ENCODE data around the gene CAST. TPM values are rescaled to one million over a fixed set of nuclear protein-coding genes. Genes with fewer than 3 reads are reported as not detected.
A peak's percentile ranks its signal among the peaks of the same experiment; 100 is the strongest.

Gene CAST
- total RNA-seq, 2 donors from 2014 or later, result 399 TPM

GRCh38 chr5:96641368-96642280 lies 20.6 kb upstream of the CAST start:
- ATAC-seq (peak; percentile 18), DNase-seq (no peak)
- intact Hi-C loops (cut with DNase I, micrococcal nuclease), result no loop called here

GRCh38 chr5:96642281-96642640 lies 19.9 kb upstream of the CAST start:
- ATAC-seq (no peak), DNase-seq (no peak)
- intact Hi-C loops (cut with DNase I, micrococcal nuclease), result no loop called here

GRCh38 chr5:96645091-96645490 lies 17.1 kb upstream of the CAST start:
- DNase-seq (no peak), ATAC-seq (no peak)
- intact Hi-C loops (cut with DNase I, micrococcal nuclease), result no loop called here

GRCh38 chr5:96648023-96648422 lies 14.2 kb upstream of the CAST start:
- intact Hi-C loops (cut with DNase I, micrococcal nuclease), result no loop called here
- ATAC-seq (peak; percentile 42), DNase-seq (no peak)

- peak; percentile 19 for ATAC-seq
- DNase-seq, result no peak
- intact Hi-C loops (cut with DNase I, micrococcal nuclease), result no loop called here
Measured at GRCh38 chr5:96648593-96648992, 13.6 kb upstream of the CAST start.

- DNase-seq (no peak), ATAC-seq (peak; percentile 4)
- intact Hi-C loops (cut with DNase I, micrococcal nuclease), result no loop called here
Measured at GRCh38 chr5:96649251-96649662, 12.9 kb upstream of the CAST start.

GRCh38 chr5:96649681-96650540 lies 12.3 kb upstream of the CAST start:
- ATAC-seq, result peak; percentile 90
- no peak for DNase-seq
- intact Hi-C loops (cut with DNase I, micrococcal nuclease), result no loop called here

- no peak for ATAC-seq
- intact Hi-C loops (cut with DNase I, micrococcal nuclease), result no loop called here
- no peak for DNase-seq
Measured at GRCh38 chr5:96651047-96651446, 11.1 kb upstream of the CAST start.

GRCh38 chr5:96651948-96652753 lies 10.0 kb upstream of the CAST start:
- ATAC-seq, result no peak
- intact Hi-C loops (cut with DNase I, micrococcal nuclease), result no loop called here
- DNase-seq, result no peak

- ATAC-seq, result no peak
- intact Hi-C loops (cut with DNase I, micrococcal nuclease), result no loop called here
- no peak for DNase-seq
Measured at GRCh38 chr5:96652769-96653454, 9.3 kb upstream of the CAST start.

GRCh38 chr5:96654209-96654608 lies 8.0 kb upstream of the CAST start:
- ATAC-seq (no peak), DNase-seq (no peak)
- intact Hi-C loops (cut with DNase I, micrococcal nuclease), result no loop called here

- intact Hi-C loops (cut with DNase I, micrococcal nuclease), result no loop called here
- ATAC-seq (no peak), DNase-seq (no peak)
Measured at GRCh38 chr5:96655085-96655484, 7.1 kb upstream of the CAST start.

GRCh38 chr5:96655506-96655905 lies 6.7 kb upstream of the CAST start:
- DNase-seq (no peak), ATAC-seq (no peak)
- intact Hi-C loops (cut with DNase I, micrococcal nuclease), result no loop called here

GRCh38 chr5:96657068-96657467 lies 5.1 kb upstream of the CAST start:
- peak; percentile 53 for ATAC-seq
- intact Hi-C loops (cut with DNase I, micrococcal nuclease), result no loop called here
- DNase-seq, result peak in 1 of 2 donors; percentile 64

- intact Hi-C loops (cut with DNase I, micrococcal nuclease), result no loop called here
- no peak for DNase-seq
- no peak for ATAC-seq
Measured at GRCh38 chr5:96658272-96658671, 3.9 kb upstream of the CAST start.

- DNase-seq (no peak), ATAC-seq (peak; percentile 12)
- intact Hi-C loops (cut with DNase I, micrococcal nuclease), result no loop called here
Measured at GRCh38 chr5:96659170-96659569, 3.0 kb upstream of the CAST start.

- peak; percentile 47 to 50 for DNase-seq
- intact Hi-C loops (cut with DNase I, micrococcal nuclease), result no loop called here
- ATAC-seq, result peak; percentile 13
Measured at GRCh38 chr5:96660971-96661854, 963 bp upstream of the CAST start.
